8988T (cell line): ENCODE measurements around the gene CLTB.
"Not testable (repeated sequence)": the region's sequence is repeated elsewhere in the genome, so short reads cannot be mapped to it uniquely, and the experiment has no call there.

Experiments used
- DNase-seq: peaks from one replicate; pipeline ENCODE4 v3.0.0; 2011

CLTB gene

DNA sequence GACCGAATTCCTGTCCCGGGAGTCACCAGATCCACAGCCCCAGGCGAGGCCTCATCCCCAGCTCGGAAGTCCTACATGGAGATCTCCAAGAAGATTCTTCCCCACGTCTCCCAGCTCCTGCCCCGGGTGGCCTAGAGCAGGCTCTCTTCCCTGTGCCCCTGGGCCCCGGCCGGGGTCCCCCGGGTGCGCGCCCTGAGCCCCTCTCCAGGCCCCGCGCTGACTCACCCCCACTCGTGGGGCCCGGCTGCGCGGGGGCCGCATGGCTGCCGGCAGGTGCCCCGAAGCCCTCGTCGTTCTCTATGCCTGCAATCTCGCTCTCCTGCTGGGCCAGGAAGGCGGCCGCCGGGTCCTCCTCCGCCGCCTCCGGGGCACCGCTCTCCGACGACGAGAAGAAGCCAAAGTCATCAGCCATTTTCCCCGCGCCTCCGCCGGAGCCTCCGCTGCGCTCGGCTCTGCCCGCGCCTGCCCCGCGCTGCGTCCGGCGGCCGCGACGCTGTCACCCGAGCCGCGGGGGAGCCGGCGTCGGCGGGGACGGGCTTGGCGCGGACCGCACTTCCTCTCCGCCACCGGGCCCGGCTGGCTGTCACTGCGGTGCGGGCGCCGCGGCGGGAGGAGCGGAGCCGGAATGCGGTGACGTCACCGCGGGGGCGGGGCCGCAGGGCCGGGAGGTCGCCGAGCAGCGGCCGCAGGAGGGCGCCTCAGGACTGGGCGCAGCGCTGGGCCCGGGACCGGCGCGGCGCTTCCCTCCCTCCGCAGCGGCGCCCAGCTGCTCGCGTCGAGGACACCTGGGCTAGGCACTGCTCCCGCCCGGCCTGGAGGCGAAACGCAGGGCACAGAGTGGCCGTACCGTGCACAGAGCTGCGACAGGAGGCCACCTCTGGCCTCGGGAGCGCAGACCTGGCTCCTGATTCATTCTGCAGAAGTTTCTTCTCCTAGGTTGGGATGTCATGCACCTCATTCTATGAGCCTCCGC is at the start of gene CLTB:
Gene CLTB (minus strand): TSS at position 588 of the 973 bp plus-strand sequence. CDS start 176 bp downstream, at position 412.
- DNase-seq, result peak; percentile 96

DNA sequence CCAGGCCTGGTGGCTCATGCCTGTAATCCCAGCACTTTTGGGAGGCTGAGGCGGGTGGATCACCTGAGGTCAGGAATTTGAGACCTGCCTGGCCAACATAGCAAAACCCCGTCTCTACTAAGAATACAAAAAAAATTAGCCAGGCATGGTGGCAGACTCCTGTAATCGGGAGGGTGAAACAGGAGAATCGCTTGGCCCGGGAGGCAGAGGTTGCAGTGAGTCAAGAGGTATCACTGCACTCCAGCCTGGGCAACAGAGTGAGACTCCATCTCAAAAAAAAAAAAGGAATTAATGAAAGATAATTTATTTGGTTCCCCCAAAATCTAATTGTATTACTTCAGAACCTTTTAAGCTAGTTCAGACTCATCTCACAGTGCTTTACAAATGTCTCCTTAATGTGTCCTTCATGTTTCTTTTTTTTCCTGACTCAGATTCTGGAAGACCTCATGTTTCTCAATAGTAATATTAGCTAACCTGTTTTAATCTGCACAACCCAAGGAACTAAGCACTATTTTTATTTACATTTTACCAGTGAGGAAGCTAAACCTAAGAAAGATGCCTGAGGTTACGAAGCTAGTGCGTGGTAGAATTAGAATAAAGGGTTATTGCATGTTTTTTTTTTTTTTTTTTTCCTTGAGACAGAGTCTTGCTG is 46.9 kb upstream of the CLTB start:
- DNase-seq, result no peak

DNA sequence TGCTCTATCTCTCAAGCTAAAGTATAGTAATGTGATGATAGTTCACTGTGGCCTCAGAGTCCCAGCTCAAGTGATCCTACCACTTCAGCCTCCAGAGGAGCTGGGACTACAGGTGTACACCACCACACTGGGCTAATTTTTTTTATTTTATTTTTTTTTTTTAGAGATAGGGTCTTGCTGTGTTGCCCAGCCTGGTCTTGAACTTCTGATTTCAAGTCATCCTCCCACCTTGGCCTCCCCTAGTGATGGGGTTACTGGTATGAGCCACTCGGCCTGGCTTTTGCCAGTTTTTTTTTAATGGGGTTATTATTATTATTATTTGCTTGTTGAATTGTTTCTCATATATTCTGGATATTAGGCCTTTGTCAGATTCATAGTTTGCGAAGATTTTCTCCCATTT is 45.0 kb upstream of the CLTB start:
- no peak for DNase-seq

GRCh38 chr5:176458904-176459561 is 42.7 kb upstream of the CLTB start:
- DNase-seq, result no peak

DNA sequence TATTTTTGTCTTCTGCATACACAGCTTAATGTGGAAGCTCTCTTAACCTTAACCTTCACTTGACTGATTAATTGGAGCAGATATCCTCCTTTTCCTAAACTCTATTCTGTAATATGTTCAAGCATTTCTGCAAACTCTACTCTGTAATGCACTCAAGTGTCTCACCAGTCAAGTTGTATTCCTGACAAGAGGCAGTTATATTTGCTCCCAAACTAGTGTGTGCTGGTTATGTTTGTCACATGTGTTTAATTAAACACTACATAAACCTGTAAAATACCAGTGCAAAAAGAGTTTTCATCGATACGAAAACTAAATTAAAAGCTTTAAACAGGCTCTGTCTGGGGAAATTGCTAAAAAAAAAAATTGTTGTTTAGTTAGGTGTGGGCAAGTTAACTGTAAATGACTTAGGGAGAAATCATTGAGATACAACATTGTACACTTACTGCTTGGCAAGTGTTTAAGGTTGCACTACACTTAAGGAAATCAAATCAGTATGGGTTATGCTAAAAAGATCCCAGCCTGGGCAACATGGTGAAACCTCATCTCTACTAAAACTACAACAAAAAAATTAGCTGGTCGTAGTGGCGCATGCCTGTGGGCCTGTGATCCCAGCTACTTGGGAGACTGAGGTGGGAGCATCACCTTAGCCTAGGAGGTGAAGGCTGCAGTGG is 38.5 kb upstream of the CLTB start:
- DNase-seq, result no peak

DNA sequence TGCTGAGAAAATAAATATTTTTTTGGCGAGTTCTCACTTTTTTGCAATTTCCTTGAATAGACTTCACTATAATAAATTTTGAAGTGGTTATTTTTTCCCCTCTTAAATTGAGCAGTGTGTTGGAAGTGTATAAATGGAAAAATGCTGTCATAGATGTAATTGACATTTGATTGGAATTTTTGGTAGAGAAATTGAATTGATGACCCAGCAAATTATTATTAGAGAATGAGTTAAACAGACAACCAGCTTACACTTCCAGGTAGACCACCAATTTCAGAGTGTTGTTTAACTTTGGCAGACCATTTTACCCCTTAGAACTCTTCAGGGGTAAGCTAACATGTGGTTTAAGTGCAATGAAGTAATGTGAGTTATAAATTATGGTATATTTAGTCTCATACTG is 33.7 kb upstream of the CLTB start:
- no peak for DNase-seq

GRCh38 chr5:176447978-176448608 is 31.8 kb upstream of the CLTB start, which contains the start of gene FAF2:
Gene FAF2, plus strand, starts transcription at chr5:176448385. Its CDS starts 23 bp downstream, at chr5:176448408.
- DNase-seq, result peak; percentile 96

DNA sequence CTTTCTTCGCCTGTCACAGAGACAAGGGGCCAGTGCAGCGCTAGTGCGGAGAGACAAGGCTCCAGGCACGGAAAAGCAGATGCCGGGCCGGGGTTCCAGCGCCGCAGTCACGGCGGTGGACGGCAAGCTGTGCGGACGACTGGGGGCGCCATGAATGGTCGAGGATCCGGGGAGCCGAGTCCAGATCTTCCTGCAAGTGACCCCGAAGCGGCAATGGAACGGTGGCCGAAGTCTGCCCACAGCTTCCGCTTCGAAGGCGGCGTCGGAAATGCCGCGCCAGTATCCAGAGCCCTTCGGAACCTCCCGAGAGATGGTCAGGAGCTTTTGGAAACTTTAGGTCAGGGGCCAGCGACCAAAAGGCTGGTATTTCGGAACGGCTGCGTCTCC is 31.2 kb upstream of the CLTB start:
- DNase-seq, result no peak

DNA sequence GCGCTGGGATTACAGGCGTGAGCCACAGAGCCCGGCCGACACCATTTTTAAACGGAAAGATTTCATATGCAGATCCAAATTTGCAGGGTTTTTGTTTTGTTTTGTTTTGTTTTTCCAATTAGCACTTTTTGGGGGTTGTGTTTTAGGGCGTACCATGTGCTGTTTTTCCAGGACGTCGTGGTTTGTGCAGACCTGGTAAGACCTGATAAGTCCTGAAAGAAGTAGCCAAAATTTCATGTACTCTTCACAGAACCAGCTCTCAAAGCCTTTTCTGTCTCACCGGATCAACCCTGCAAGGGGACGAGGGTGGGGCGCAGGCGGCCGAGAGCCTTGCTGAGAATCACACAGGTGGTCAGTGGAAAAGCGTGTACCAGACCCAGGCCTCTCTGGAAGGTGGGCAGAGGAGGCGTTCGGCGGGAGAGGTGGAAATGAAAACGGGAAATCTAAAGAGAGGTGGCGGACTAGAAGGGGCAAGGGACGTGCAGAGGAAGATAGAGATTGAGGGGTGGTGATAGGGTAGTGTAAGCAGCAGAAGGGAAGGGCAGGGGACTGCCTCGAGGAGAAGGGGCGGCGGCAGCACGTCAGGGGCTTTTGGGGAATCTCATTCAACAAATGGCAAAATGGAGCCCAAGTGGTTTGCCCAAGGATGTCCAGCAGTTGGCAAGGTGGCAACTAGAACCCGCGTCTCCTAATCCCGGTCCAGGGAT is 30.7 kb upstream of the CLTB start:
- no peak for DNase-seq

DNA sequence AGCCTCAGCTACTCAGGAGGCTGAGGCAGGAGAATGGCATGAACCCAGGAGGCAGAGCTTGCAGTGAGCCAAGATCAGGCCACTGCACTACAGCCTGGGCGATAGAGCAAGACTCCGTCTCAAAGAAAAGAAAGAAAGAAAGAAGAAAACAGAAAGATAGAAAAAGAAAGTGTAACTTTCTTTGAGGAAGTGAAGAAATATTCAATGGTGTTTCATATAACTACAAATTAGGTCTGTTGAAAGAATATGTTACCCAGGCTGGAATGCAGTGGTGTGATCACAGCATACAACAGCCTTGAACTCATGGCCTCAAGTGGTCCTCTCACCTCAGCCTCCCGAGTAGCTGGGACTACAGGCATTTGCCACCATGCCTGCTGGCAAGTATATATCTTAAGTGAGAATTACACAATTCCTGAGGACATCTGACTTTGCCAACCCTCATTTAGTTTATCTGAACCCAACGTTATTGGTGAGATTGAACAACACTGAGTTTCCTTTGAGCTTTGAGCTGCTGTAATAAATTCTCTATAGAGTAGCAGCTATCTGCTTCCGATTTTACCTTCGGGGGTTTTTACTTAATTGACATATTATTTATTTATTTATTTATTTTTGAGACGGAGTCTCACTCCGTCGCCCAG is 29.8 kb upstream of the CLTB start:
- DNase-seq, result no peak

- DNase-seq, result no peak
Measured at GRCh38 chr5:176444742-176445141, 28.4 kb upstream of the CLTB start.

DNA sequence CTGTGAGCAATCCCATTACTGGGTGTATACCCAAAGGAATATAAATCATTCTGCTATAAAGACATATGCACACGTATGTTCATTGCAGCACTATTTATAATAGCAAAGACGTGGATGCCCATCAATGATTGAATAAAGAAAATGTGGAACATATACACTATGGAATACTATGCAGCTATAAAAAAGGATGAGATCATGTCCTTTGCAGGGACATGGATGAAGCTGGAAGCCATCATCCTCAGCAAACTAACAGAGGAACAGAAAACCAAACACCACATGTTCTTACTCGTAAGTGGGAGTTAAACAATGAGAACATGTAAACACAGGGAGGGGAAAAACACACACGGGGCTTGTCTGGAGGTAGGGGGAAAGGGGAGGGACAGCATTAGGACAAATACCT is 26.6 kb upstream of the CLTB start:
- not testable (repeated sequence) for DNase-seq

- DNase-seq, result no peak
Measured at GRCh38 chr5:176441921-176442323, 25.6 kb upstream of the CLTB start.

GRCh38 chr5:176440927-176441706 is 24.8 kb upstream of the CLTB start:
- no peak for DNase-seq

DNA sequence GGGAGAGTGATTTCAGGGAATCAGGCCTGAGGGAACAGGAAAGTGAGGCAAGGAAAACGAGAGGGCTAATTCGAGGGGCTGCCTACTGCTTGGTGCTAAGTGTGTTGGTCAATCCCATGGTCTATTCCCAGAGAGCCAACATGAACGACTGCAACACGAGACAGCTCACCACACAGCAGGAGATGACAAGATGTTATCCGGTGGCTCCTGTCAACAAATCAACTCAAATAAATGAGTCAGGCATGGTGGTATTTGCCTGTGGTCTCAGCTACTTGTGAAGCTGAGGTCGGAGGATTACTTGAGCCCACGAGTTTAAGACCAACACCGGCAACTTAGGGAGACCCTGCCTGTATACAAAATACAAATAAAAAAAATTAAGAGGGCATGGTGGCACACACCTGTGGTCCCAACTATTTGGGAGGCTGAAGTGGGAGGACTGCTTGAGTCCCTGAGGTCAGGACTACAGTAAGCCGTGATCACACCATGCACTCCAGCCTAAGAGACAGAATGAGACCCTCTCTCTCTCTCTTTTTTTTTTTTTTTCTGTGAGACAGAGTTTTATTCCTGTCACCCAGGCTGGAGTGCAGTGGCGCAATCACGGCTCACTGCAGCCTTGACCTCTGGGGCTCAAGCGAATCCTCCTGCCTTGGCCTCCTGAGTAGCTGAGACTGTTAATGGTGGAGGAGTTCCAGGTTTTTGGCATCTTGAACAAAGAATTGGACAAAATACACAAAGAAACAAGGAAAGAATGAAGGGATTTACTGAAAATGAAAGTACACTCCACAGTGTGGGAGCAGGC is 22.8 kb upstream of the CLTB start:
- DNase-seq, result no peak

DNA sequence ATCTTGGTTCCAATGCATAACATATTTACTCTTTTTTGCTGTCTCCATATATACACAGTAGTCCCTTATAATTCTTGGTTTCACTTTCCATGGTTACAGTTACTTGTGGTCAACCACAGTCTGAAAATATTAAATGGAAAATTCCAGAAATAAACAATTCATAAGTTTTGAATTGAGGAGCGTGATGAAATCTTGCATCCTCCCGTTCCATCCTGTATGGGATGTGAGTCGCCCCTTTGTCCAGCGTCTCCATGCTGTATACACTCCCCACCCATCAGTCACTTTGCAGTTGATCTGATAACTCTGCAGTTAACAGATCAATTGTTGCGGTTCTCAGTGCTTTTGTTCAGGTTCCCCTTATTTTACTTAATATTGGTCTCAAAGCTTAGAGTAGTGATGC is 20.3 kb upstream of the CLTB start:
- DNase-seq, result no peak

DNA sequence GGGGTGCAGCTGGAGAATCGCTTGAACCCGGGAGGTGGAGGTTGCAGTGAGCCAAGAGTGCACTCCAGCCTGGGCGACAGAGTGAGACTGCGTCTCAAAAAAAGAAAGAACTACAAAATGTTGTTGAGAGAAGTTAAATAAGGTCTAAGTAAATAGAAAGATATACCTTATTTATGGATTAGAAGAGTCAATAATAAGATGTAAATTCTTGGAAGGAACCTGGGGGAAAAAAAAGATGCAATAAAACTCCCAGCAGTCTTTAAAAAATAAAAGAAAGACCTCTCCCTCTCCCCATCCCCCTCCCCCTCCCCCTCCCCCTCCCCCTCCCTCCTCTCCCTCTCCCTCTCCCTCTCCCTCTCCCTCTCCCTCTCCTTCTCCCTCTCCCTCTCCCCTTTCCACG is 16.4 kb upstream of the CLTB start:
- no peak for DNase-seq

DNA sequence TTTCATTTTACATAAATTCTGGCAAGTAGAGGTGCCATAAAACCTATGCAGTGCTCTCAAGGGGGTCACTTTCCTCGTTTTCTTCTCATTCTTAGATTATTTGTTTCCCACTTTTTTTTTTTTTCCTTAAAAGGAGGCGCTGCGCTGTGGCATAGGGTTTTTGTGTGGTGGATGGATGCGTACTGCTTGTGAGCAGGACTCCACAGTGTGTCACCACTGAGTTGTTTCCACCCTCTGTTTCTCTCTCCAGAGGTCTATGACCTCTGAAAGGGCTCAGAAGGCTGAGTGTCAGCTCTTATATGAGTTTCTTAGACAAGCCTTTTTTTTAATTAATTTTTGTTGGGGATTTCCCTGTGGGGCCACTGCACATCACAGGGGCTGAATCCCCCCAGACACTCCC is 13.6 kb upstream of the CLTB start:
- no peak for DNase-seq

- no peak for DNase-seq
Measured at GRCh38 chr5:176427971-176428370, 11.6 kb upstream of the CLTB start.

DNA sequence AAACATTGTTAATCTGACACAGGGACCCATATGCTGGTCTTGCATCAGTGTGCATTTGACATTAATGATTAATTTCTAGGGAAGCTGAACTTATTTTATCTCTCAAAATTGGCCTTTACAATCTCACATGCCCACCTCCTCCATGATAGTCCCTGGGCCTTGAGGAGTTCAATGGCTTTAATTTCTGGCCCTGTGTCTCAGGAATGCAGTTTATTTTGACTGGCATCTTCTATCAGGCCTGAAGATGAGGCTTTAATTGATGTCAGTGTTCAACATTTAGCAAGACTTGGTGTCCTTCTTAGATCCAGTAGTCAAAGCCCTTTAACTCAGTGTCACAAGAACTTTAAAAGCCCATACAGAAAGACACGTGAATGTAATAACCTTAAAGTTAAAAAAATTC is 10.5 kb upstream of the CLTB start:
- DNase-seq, result no peak
